ENCODE data around the gene MED10.

MED10 gene

GRCh38 chr5:6348476-6349000 lies 29.8 kb downstream of the MED10 start:
- DNase-seq, result no peak

- DNase-seq, result no peak
Measured at GRCh38 chr5:6347673-6348072, 30.7 kb downstream of the MED10 start.

GRCh38 chr5:6347165-6347564 lies 31.2 kb downstream of the MED10 start:
- no peak for DNase-seq

GRCh38 chr5:6344593-6344989 lies 33.8 kb downstream of the MED10 start:
- no peak for DNase-seq

- no peak for DNase-seq
Measured at GRCh38 chr5:6343951-6344592, 34.3 kb downstream of the MED10 start.

- DNase-seq, result no peak
Measured at GRCh38 chr5:6342689-6343315, 35.5 kb downstream of the MED10 start.

- no peak for DNase-seq
Measured at GRCh38 chr5:6340100-6340499, 38.2 kb downstream of the MED10 start.

- DNase-seq, result no peak
Measured at GRCh38 chr5:6338871-6339270, 39.5 kb downstream of the MED10 start.

- no peak for DNase-seq
Measured at GRCh38 chr5:6338135-6338534, 40.2 kb downstream of the MED10 start.

GRCh38 chr5:6333182-6333905 lies 45.0 kb downstream of the MED10 start:
- no peak for DNase-seq

- DNase-seq, result no peak
Measured at GRCh38 chr5:6328173-6328572, 50.2 kb downstream of the MED10 start.

GRCh38 chr5:6326776-6327175 lies 51.6 kb downstream of the MED10 start:
- no peak for DNase-seq

GRCh38 chr5:6322163-6322713 lies 56.1 kb downstream of the MED10 start:
- no peak for DNase-seq
